Memory B cell (primary cell): ENCODE results near the gene HACL1.

Source experiments
- ATAC-seq: fragments of 150-1000 bp; cut with Tn5 transposase; 2 replicates; pipeline ENCODE4 v1.10.0; 2021; ENCODE audit warnings: low read depth, mild to moderate bottlenecking, moderate library complexity
- DNase-seq, 2 donors: peaks; one replicate each; pipeline ENCODE4 v3.0.0; 2022; ENCODE audit warnings: low spot score in 2 of 2
- H3K27ac Mint-ChIP-seq: one replicate; pipeline ENCODE4 v1.8.0; 2022; ENCODE audit warnings: mild to moderate bottlenecking, moderate library complexity, mixed read lengths
- H3K27me3 Mint-ChIP-seq: one replicate; pipeline ENCODE4 v1.8.0; 2022; ENCODE audit warnings: mixed read lengths
- H3K36me3 Mint-ChIP-seq: one replicate; pipeline ENCODE4 v1.8.0; 2022; ENCODE audit warnings: mild to moderate bottlenecking, mixed read lengths
- H3K4me1 Mint-ChIP-seq: one replicate; pipeline ENCODE4 v1.8.0; 2022; ENCODE audit warnings: mixed read lengths
- H3K4me3 Mint-ChIP-seq: one replicate; pipeline ENCODE4 v1.8.0; 2022; ENCODE audit warnings: mild to moderate bottlenecking, moderate library complexity, mixed read lengths
- H3K9me3 Mint-ChIP-seq: one replicate; pipeline ENCODE4 v1.8.0; 2022; ENCODE audit warnings: mixed read lengths

Gene HACL1

GRCh38 chr3:15519096-15519495 lies 82.3 kb downstream of the HACL1 start:
- ATAC-seq, result no peak
- Mint-ChIP-seq H3K27me3 (no peaks in the 10 kb centered on the region), H3K9me3 (no peaks in the 10 kb centered on the region), H3K4me3 (no peak overlapping the region), H3K27ac (no peak overlapping the region), H3K4me1 (peaks cover 8% of the 10 kb centered on the region), H3K36me3 (no peaks in the 10 kb centered on the region)
- no peak for DNase-seq

GRCh38 chr3:15514663-15515340 lies 86.6 kb downstream of the HACL1 start:
- no peaks in the 10 kb centered on the region for H3K9me3 Mint-ChIP-seq
- no peak overlapping the region for H3K4me3 Mint-ChIP-seq
- H3K27ac Mint-ChIP-seq, result no peak overlapping the region

GRCh38 chr3:15513810-15514662 lies 87.3 kb downstream of the HACL1 start:
- Mint-ChIP-seq H3K9me3 (no peaks in the 10 kb centered on the region), H3K36me3 (no peaks in the 10 kb centered on the region), H3K4me3 (no peak overlapping the region), H3K27ac (no peak overlapping the region), H3K4me1 (peaks cover 3% of the 10 kb centered on the region), H3K27me3 (peaks cover 2% of the 10 kb centered on the region)
- ATAC-seq, result no peak
- no peak for DNase-seq

More at GRCh38 chr3:15514663-15515340, 86.6 kb downstream of the HACL1 start:
- H3K36me3 Mint-ChIP-seq, result no peaks in the 10 kb centered on the region
- H3K27me3 Mint-ChIP-seq, result peaks cover 2% of the 10 kb centered on the region
- H3K4me1 Mint-ChIP-seq, result peaks cover 3% of the 10 kb centered on the region
- DNase-seq (no peak), ATAC-seq (no peak)

GRCh38 chr3:15513116-15513515 lies 88.3 kb downstream of the HACL1 start:
- ATAC-seq, result no peak
- no peak for DNase-seq

GRCh38 chr3:15512166-15512565 lies 89.2 kb downstream of the HACL1 start:
- Mint-ChIP-seq H3K36me3 (no peaks in the 10 kb centered on the region), H3K9me3 (no peaks in the 10 kb centered on the region), H3K4me1 (no peaks in the 10 kb centered on the region), H3K27ac (no peak overlapping the region), H3K4me3 (no peak overlapping the region), H3K27me3 (peaks cover 2% of the 10 kb centered on the region)
- ATAC-seq (no peak), DNase-seq (no peak)

More at GRCh38 chr3:15513116-15513515, 88.3 kb downstream of the HACL1 start:
- Mint-ChIP-seq H3K36me3 (no peaks in the 10 kb centered on the region), H3K27ac (no peak overlapping the region), H3K27me3 (peaks cover 2% of the 10 kb centered on the region), H3K9me3 (no peaks in the 10 kb centered on the region), H3K4me1 (peaks cover 3% of the 10 kb centered on the region), H3K4me3 (no peak overlapping the region)

- no peak for ATAC-seq
- Mint-ChIP-seq H3K4me3 (no peak overlapping the region), H3K9me3 (no peaks in the 10 kb centered on the region), H3K27me3 (peaks cover 2% of the 10 kb centered on the region), H3K27ac (no peak overlapping the region), H3K4me1 (no peaks in the 10 kb centered on the region), H3K36me3 (no peaks in the 10 kb centered on the region)
- DNase-seq, result no peak
Observed at GRCh38 chr3:15511156-15511555, 90.2 kb downstream of the HACL1 start.
